HAP-1 (cell line): Measurements from ENCODE around the gene ZDHHC16.
"Not testable (repeated sequence)": the region's sequence is repeated elsewhere in the genome, so short reads cannot be mapped to it uniquely, and the experiment has no call there.

Experiments
- DNase-seq, 2 experiments: peaks; one replicate each; pipeline ENCODE4 v3.0.0-alpha.2; 2016 to 2020; ENCODE audit warnings: low spot score in 2 of 2
- H3K27me3 ChIP-seq: fragments of 250-450 bp; sonication (Bioruptor Pico); 2 replicates; pipeline ENCODE4 v1.5.1; 2020; ENCODE audit warnings: low read depth, mild to moderate bottlenecking, moderate library complexity
- H3K36me3 ChIP-seq: fragments of 250-450 bp; sonication (Bioruptor Pico); replicated peaks from 2 replicates; pipeline ENCODE4 v1.5.1; 2020; ENCODE audit warnings: mild to moderate bottlenecking
- H3K4me1 ChIP-seq: fragments of 250-450 bp; sonication (Bioruptor Pico); 2 replicates; pipeline ENCODE4 v1.5.1; 2020; ENCODE audit warnings: mild to moderate bottlenecking
- H3K4me3 ChIP-seq: fragments of 250-450 bp; sonication (Bioruptor Pico); 2 replicates; pipeline ENCODE4 v1.5.1; 2020; ENCODE audit warnings: mild to moderate bottlenecking, moderate library complexity
- H3K9me3 ChIP-seq: fragments of 250-450 bp; sonication (Bioruptor Pico); 2 replicates; pipeline ENCODE4 v1.5.1; 2020; ENCODE audit warnings: mild to moderate bottlenecking, moderate library complexity
- in situ Hi-C: fragments of 300-500 bp; cut with MboI; formaldehyde crosslinking; loops from 3 replicates; pipeline ENCODE4 v1.14.3; 2020; ENCODE audit warnings: low sequenced_read_pairs, inconsistent platforms, mixed read lengths

Gene ZDHHC16

DNA sequence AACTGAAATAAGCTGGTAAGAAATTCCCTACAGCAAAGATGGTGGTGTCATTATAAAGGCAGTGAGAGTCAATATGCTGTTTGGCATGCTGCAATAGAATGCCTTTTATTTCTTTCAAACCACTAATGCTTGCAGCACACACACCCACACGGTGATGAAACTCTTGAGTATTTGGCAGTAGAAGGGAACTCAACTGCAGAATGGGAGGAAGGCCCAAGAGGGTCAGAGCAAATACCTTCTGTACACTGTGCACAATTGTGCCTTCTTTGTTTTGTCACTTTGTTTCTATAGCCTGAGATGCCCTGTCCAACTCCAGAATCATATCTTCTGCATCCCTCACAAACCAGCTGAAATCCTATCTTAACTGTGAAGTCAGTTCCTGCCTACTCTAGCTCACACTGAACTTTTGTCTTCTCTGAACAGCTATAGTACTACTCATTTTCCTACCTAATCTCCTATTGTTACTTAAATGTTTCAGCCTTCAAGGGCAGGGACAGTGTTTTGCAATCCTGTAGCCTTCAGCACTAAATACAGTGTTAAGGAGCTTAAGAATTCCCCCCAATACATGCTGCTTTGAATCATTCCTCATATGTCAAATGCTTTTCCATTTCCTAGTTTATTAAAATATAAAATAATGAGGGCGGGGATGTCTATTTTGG lies 30.1 kb downstream of the ZDHHC16 start:
- Histone ChIP-seq H3K4me3 (no peak overlapping the region), H3K9me3 (no peaks in the 10 kb centered on the region), H3K4me1 (peaks cover 27% of the 10 kb centered on the region), H3K36me3 (peaks cover 72% of the 10 kb centered on the region), H3K27me3 (no peaks in the 10 kb centered on the region)
- in situ Hi-C loops: no loop called here
- DNase-seq: peak; percentile 34 to 80

DNA sequence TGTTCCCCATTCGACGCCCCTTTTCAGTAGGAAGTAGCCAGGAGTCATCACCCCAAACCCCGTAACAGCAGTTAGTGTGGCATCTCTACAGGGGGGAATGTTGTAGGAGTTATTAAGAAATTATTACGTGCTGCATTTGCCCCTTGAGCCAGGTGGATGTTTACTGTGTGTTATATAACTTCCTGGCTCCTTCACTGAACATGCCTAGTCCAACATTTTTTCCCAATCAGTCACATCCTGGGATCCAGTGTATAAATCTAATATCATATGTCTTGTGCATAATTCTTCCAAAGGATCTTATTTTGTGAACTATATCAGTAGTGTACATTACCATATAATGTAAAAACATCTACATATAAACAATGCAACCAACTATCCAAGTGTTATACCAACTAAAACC lies 33.4 kb downstream of the ZDHHC16 start:
- H3K4me3 ChIP-seq, H3K27me3 ChIP-seq, DNase-seq, H3K9me3 ChIP-seq, in situ Hi-C loops: not testable (repeated sequence)
- H3K36me3 ChIP-seq: peaks cover 55% of the 10 kb centered on the region
- peaks cover 27% of the 10 kb centered on the region for H3K4me1 ChIP-seq

- Histone ChIP-seq H3K36me3 (peaks cover 49% of the 10 kb centered on the region), H3K27me3 (no peaks in the 10 kb centered on the region), H3K4me3 (no peak overlapping the region), H3K4me1 (peaks cover 27% of the 10 kb centered on the region), H3K9me3 (no peaks in the 10 kb centered on the region)
- DNase-seq: peak; percentile 96
- in situ Hi-C loops: no loop called here
Measured at GRCh38 chr10:97479939-97480338, 34.0 kb downstream of the ZDHHC16 start.

GRCh38 chr10:97481071-97481470 lies 35.1 kb downstream of the ZDHHC16 start:
- H3K4me1 ChIP-seq: peaks cover 19% of the 10 kb centered on the region
- DNase-seq: no peak
- no peak overlapping the region for H3K4me3 ChIP-seq
- H3K9me3 ChIP-seq: no peaks in the 10 kb centered on the region
- no peaks in the 10 kb centered on the region for H3K27me3 ChIP-seq
- in situ Hi-C loops: no loop called here
- peaks cover 50% of the 10 kb centered on the region for H3K36me3 ChIP-seq

DNA sequence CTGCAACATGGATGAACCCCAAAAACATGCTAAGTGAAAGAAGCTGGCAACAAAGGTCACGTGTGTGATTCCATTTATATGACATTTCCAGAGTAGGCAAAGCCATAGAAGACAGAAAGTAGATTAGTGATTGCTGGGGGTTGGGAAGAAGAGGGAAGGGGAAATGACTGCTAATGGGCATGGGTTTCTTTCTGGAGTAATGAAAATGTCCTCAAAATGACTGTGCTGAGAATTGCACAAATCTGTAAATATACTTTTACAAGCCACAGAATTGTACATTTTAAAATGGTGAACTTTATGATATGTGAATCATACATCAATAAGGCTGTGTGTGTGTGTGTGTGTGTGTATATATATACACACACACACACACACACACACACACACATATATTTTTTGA lies 36.4 kb downstream of the ZDHHC16 start:
- Histone ChIP-seq H3K9me3 (no peaks in the 10 kb centered on the region), H3K4me1 (peaks cover 11% of the 10 kb centered on the region), H3K27me3 (no peaks in the 10 kb centered on the region), H3K4me3 (no peak overlapping the region), H3K36me3 (peaks cover 40% of the 10 kb centered on the region)
- in situ Hi-C loops: no loop called here
- DNase-seq: no peak

- H3K36me3 ChIP-seq: peaks cover 34% of the 10 kb centered on the region
- in situ Hi-C loops: no loop called here
Measured at GRCh38 chr10:97483506-97483905, 37.5 kb downstream of the ZDHHC16 start.

GRCh38 chr10:97483921-97484320 lies 37.9 kb downstream of the ZDHHC16 start:
- H3K9me3 ChIP-seq: no peaks in the 10 kb centered on the region
- no peak for DNase-seq
- peaks cover 11% of the 10 kb centered on the region for H3K4me1 ChIP-seq
- H3K36me3 ChIP-seq: peaks cover 30% of the 10 kb centered on the region
- H3K4me3 ChIP-seq: no peak overlapping the region
- H3K27me3 ChIP-seq: no peaks in the 10 kb centered on the region
- in situ Hi-C loops: no loop called here

More at GRCh38 chr10:97483506-97483905, 37.5 kb downstream of the ZDHHC16 start:
- Histone ChIP-seq H3K4me1 (peaks cover 11% of the 10 kb centered on the region), H3K4me3 (no peak overlapping the region), H3K27me3 (no peaks in the 10 kb centered on the region), H3K9me3 (no peaks in the 10 kb centered on the region)
- DNase-seq: no peak

GRCh38 chr10:97485647-97486281 lies 39.8 kb downstream of the ZDHHC16 start:
- no peaks in the 10 kb centered on the region for H3K27me3 ChIP-seq
- H3K4me1 ChIP-seq: peaks cover 4% of the 10 kb centered on the region
- DNase-seq: no peak
- in situ Hi-C loops: no loop called here
- no peak overlapping the region for H3K4me3 ChIP-seq
- H3K36me3 ChIP-seq: peaks cover 23% of the 10 kb centered on the region
- H3K9me3 ChIP-seq: no peaks in the 10 kb centered on the region

DNA sequence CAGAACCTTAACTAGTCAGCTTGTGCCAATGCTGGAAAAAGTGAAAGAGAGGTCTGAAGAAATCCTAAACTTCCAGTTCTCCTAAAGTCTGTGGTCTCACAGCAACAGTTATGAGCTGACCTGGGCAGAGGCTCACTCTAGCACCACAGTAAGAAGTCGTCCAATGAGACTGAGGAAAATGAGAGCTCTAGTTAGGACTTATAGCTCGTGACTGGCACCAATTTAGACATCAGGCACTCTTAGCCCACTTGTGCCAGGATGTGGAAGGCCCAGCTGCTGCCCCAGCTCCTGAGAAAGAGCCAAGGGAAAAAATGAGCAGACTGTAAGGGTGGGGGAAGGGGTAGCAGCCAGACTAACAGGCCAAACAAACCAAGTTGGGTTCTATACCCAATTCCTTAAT lies 44.6 kb downstream of the ZDHHC16 start:
- no peak for DNase-seq
- in situ Hi-C loops: no loop called here
- peaks cover 23% of the 10 kb centered on the region for H3K36me3 ChIP-seq

DNA sequence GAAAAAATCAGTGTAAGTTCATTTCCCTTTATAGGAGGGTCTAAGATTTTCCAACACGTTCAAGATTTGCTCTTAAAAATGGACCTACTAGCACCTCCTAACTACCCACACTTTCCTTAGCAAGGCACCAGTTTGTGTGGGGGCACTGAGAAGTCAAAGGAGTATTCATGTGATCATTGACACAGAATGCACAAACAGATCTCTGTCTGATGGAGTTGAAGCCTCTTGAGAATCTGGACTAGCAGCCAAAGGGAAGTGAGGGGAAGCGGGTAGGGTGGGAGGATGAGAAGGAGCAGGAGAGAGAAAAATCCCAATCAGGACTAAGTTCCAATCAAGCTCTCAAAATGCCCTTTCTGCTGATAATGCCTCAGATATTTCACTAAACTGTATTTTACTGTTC lies 48.2 kb downstream of the ZDHHC16 start:
- Histone ChIP-seq H3K4me3 (no peak overlapping the region), H3K27me3 (no peaks in the 10 kb centered on the region), H3K9me3 (no peaks in the 10 kb centered on the region), H3K36me3 (peaks cover 20% of the 10 kb centered on the region), H3K4me1 (peaks cover 17% of the 10 kb centered on the region)
- no peak for DNase-seq
- in situ Hi-C loops: no loop called here

More for the DNA sequence above, 44.6 kb downstream of the ZDHHC16 start:
- Histone ChIP-seq H3K4me1 (peaks cover 6% of the 10 kb centered on the region), H3K9me3 (no peaks in the 10 kb centered on the region), H3K4me3 (no peak overlapping the region), H3K27me3 (no peaks in the 10 kb centered on the region)

- no peak overlapping the region for H3K4me3 ChIP-seq
- no peaks in the 10 kb centered on the region for H3K27me3 ChIP-seq
- in situ Hi-C loops: no loop called here
- DNase-seq: no peak
- H3K4me1 ChIP-seq: peaks cover 13% of the 10 kb centered on the region
- peaks cover 17% of the 10 kb centered on the region for H3K36me3 ChIP-seq
- H3K9me3 ChIP-seq: no peaks in the 10 kb centered on the region
Measured at GRCh38 chr10:97494863-97495506, 49.0 kb downstream of the ZDHHC16 start.

DNA sequence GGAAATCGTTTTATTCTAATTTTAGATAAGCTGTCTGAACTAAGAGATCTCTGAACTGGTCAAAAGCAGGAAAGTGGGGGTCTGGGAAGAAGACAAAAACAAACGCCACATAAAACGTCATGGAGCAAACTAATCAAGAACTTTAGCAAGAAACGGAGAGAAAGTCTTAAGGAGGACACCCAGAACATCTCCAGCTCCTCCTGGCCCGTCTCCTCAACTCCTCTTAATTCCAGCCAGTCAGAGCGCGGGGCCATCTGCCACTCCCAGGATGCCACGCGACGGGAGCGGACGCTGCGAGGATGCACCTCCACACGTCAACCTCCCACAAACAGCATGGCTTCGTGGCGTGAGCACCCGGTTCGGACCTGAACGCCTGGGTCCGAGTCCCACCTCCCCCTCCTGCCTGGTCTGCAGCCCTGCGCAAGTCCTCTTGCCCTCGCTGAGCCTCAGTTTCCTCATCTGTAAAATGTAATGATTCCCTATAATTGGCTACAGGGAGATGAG lies 51.6 kb downstream of the ZDHHC16 start:
- peaks cover 13% of the 10 kb centered on the region for H3K4me1 ChIP-seq
- peak; percentile 87 to 92 for DNase-seq
- in situ Hi-C loops: no loop called here
- H3K27me3 ChIP-seq: no peaks in the 10 kb centered on the region
- H3K9me3 ChIP-seq: no peaks in the 10 kb centered on the region
- peak overlapping the region; percentile 83 for H3K4me3 ChIP-seq
- peaks cover 17% of the 10 kb centered on the region for H3K36me3 ChIP-seq

DNA sequence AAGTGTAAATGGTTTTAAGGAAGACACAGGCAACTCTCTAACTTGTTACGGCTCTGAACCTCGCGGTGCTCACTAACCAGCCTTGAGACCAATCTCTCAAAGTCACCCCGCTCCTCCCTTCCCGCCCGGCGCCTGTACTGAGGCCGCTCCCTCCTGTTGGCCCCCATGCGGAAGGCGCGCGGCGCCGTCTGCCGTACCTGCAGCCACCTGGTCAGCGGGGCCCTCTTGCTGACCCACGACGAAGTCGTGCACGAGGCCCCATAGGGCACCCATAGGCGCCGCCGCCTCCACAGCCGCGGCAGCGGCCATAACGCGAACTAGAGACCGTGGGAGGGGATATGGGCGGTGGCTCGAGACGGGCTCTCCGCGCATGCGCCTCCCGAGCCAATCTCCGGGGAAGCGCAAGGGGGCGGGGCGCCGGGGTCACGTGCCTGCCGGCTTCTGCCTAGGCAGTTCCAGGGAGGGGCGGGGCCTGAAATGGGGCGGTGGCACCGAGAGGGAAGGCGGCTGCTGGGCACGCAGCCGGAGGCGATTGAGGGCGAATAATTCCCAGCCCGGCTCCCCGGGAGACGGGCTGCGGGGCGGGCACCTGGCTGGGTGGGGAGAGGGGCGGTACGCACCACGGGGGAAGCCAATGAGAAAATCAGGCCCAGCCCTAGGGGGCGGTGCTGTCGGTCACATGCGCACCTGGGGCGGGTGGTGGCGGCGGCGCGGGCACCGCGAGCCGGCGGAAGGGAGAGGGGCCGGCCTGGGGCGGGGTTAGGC lies 52.3 kb downstream of the ZDHHC16 start, which contains the start of gene MMS19:
MMS19 (minus strand) TSS at position 347 of the 765 bp plus-strand sequence; CDS start at position 309, 38 bp downstream.
- no peaks in the 10 kb centered on the region for H3K9me3 ChIP-seq
- peak; percentile 94 to 100 for DNase-seq
- peaks cover 13% of the 10 kb centered on the region for H3K36me3 ChIP-seq
- no peaks in the 10 kb centered on the region for H3K27me3 ChIP-seq
- H3K4me3 ChIP-seq: peak within 1 kb of the TSS; percentile 83
- peaks cover 13% of the 10 kb centered on the region for H3K4me1 ChIP-seq
- in situ Hi-C loops: no loop called here
